ENCODE data around the gene ARIH2. TPM values are rescaled to one million over a fixed set of nuclear protein-coding genes. Genes with fewer than 3 reads are reported as not detected.
A peak's percentile ranks its signal among the peaks of the same experiment; 100 is the strongest.

ARIH2 gene
- 86.1 TPM for total RNA-seq

DNA sequence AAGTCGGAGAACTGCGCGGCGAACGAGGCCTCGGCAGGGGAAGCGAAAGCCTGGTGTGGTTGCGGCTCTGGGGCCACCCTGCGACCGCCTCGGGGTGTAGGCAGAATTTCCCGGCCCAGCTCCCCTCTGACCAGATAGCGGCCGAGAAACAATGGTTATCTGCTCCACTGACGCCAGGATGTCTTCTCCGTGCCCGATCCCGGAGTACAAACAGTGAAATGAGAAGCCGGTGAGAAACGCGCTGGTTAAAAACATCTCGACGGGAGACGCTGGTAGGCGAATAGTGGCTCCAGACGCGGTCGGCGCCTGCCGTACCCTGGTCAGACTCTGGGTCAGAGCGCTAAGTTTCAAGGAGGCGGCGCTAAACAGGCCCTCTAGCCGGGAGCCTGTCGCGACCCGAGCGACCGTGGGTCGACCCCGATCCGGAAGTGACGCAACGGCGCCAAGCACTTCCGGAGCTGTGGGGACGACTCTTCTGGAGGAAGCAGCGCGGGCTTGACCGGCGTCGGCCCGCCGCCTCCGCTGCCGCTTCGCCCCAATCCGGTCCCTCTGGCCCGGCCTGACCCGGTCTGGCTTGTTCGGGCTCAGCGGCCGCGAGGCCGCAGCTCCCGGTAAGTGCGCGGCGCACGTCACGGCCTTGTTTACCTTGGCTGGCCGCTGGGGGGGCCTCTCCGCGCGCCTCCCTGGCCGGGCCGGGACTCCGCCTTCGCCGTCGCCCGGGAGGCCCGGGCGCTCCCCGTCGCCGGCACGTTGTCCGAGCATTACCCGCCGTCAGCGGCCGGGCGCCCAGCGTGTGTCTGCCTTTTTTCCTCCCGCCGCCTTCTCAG is at the start of gene ARIH2:
TSS of gene ARIH2 (plus strand) at position 455 of the 827 bp plus-strand sequence. CDS start 8,717 bp downstream, outside the sequence.

GRCh38 chr3:48898383-48899234 is 20.0 kb upstream of the ARIH2 start, which contains the start of gene SLC25A20:
TSS of gene SLC25A20 (minus strand) at chr3:48898882. CDS start at chr3:48898794, 88 bp downstream.

GRCh38 chr3:48989796-48990635 is 71.4 kb downstream of the ARIH2 start, which contains the start of gene P4HTM:
TSS of gene P4HTM (plus strand) at chr3:48990241. CDS start at chr3:48990257, 16 bp downstream.

GRCh38 chr3:49007068-49007770 is 88.6 kb downstream of the ARIH2 start, which contains the start of gene WDR6:
TSS of gene WDR6 (plus strand) at chr3:49007391. CDS start at chr3:49007432, 41 bp downstream.

GRCh38 chr3:49017971-49018706 is 99.5 kb downstream of the ARIH2 start, which contains the start of gene DALRD3:
TSS of gene DALRD3 (minus strand) at chr3:49018580. CDS start at chr3:49018564, 16 bp downstream.

DNA sequence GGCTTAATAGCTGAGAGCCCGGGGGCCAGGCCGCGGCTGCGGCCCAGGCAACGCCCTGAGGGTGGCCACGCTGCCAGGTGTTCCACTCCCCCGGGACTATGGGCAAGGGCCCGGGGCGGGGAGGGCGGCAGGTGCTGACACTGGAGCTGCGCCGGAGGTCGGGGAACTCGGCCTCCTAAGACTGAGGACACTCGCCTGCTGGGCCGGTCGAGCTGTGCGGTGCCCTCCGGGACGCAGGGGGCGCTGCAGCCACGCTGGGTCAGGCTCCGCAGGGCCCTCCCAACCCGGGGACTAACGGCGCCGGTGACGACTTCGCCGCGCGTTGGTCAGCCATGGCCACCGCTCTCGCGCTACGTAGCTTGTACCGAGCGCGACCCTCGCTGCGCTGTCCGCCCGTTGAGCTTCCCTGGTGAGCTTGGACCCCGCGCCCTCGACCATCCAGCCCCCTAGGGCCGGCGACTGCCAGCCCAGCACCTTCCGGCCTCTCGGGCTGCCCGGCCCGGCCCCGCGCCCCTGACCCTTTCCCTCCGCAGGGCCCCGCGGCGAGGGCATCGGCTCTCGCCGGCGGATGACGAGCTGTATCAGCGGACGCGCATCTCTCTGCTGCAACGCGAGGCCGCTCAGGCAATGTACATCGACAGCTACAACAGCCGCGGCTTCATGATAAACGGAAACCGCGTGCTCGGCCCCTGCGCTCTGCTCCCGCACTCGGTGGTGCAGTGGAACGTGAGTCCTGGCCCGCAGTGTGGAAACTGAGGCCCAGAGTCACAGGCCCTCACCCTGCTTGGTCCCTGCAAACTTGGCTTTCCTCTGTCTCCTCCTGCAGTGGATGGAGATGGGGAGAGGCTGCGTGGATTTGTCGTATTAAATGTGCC is 103.4 kb downstream of the ARIH2 start, which contains the start of gene NDUFAF3:
TSS of gene NDUFAF3 (plus strand) at position 309 of the 875 bp plus-strand sequence. CDS start at position 333, 24 bp downstream.

DNA sequence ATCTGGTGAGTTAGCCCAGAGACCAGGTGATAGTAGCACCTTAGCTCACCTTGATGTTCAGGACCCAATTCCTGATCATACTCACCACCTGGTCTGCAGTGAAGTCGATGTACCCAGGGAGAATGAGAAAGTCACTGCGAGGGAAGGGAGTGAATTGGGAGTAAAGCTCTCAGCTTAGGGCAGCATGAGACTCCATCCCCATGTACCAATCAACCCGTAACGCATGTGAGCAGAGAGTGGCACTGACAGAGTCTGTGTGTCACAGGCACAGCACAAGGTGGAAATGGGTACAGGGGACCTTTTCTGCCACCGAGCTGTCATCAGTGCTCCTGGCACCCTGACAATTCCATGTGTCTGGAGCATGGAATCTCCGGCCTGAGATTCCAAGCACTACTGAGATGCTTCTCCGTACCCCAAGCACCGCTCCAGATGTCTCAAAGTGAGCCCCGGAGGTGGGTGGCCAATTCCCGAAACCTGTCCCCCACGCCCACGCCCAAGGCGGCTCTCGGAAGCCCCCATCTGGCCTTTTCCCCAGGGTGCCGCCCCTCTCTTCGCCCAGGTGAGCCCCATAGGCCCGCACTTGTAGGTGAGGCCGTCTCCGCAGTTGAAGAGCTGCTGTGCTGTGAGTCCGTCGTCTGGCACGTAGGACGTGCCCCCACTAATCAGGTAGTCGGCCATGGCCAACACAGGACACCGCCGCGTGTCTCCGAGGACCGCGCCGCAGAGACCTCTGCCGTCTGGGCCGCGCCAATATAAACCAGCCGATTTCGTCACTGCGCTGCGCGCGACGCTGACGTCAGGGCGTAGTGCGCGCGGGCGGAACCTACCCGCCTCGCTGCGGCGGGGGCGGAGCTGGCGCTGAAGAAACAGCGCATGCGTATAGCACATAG is 110.3 kb downstream of the ARIH2 start, which contains the start of gene IMPDH2:
TSS of gene IMPDH2 (minus strand) at position 726 of the 890 bp plus-strand sequence. CDS start at position 678, 48 bp downstream.

Small RNA genes within 50 kb of the gene (small RNA-seq; reads per million reads assigned to genes)
- gene MIR191 (ENCODE audit: low replicate concordance), result 3,526 reads per million, percentile 100 among the genes with 10 or more reads in this experiment
- 28.9 reads per million, percentile 96 among the genes with 10 or more reads in this experiment for gene MIR425 (ENCODE audit: low replicate concordance)

Other genes with a start within 250 kb of the ARIH2 start
- 19.3 TPM for gene NCKIPSD, start 232.9 kb upstream of the ARIH2 start, total RNA-seq
- 111 TPM for gene IP6K2, start 201.6 kb upstream of the ARIH2 start, total RNA-seq
- 24.2 TPM for gene PRKAR2A, start 71.0 kb upstream of the ARIH2 start, total RNA-seq
- 15.2 TPM for gene SLC25A20, start 20.0 kb upstream of the ARIH2 start, total RNA-seq
- 51.4 TPM for gene P4HTM, start 71.4 kb downstream of the ARIH2 start, total RNA-seq
- 137 TPM for gene WDR6, start 88.5 kb downstream of the ARIH2 start, total RNA-seq
- gene DALRD3, start 99.7 kb downstream of the ARIH2 start, total RNA-seq, result 52.2 TPM
- gene NDUFAF3, start 103.3 kb downstream of the ARIH2 start, total RNA-seq, result 73.9 TPM
- 214 TPM for gene IMPDH2, start 110.6 kb downstream of the ARIH2 start, total RNA-seq
- gene QRICH1, start 175.2 kb downstream of the ARIH2 start, total RNA-seq, result 75.6 TPM
- 465 TPM for gene QARS1, start 185.9 kb downstream of the ARIH2 start, total RNA-seq
- gene USP19, start 202.0 kb downstream of the ARIH2 start, total RNA-seq, result 75.8 TPM
- gene LAMB2, start 214.2 kb downstream of the ARIH2 start, total RNA-seq, result 537 TPM
- 20.4 TPM for gene CCDC71, start 247.5 kb downstream of the ARIH2 start, total RNA-seq

Measured in metanephros (tissue), 2 donors.